HG02623 (cell line): Measurements from ENCODE around the gene UGT1A6.
"Not testable (repeated sequence)": the region's sequence is repeated elsewhere in the genome, so short reads cannot be mapped to it uniquely, and the experiment has no call there.

ENCODE experiments used
- ATAC-seq: cut with Tn5 transposase; IDR thresholded peaks from one replicate; pipeline ENCODE4 v1.9.1; 2021; ENCODE audit warnings: moderate library complexity; ENCODE audit not compliant: unreplicated experiment

UGT1A6 gene

DNA sequence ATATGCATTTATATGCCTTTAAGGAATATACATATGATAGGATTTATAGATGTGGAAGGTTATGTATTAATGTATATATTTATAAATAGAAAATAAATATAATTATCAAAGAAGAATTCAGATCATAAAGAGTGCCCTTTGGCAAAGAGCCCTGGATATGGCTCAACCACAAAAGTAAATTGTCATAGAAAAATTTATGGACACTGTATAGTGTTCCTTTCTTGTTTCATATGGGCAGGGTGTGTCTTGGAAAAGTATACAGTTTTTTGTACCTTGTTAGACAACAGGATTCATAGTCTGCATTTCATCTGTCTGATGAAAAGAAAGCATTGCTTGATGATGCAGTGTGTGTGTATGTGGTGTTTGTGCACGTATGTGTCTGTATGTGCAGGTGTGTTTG lies 8.1 kb upstream of the UGT1A6 start:
- ATAC-seq, result no peak

DNA sequence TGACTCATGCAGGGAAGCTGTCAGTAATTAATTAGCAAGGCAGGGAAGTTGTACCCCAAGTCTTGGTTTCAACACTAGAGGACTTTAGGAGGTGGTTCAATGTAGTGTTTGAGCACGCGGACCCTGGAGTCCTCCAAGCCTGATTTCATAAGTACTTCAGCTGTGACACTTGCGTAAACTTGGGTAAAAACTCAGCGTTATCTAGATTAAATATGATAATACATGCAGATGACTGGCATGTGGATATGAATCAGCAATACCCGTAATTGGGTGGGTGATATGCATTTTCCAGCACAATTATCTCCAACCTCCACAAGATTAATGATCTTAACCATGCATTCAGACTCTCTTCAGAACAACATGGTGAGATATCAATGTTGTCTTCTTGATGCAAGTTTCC lies 5.8 kb upstream of the UGT1A6 start:
- ATAC-seq, result no peak

DNA sequence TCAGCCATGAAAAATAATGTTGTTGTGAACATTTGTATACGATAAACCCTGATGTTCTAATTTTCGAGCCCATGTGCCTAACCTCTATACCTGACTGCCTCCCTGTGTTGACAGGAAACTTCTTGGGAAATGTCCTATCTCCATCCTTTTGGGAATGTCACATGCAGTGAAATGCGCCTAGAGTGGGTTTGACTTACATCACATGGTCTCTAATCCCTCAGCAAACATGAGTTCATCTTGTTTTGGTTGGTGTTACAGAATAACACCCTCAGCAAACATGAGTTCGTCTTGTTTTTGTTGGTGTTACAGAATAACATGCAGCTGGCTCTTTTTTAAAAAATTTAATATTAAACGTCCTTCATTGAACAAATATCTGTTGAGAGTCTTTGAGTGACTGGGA lies 4.3 kb upstream of the UGT1A6 start:
- no peak for ATAC-seq

DNA sequence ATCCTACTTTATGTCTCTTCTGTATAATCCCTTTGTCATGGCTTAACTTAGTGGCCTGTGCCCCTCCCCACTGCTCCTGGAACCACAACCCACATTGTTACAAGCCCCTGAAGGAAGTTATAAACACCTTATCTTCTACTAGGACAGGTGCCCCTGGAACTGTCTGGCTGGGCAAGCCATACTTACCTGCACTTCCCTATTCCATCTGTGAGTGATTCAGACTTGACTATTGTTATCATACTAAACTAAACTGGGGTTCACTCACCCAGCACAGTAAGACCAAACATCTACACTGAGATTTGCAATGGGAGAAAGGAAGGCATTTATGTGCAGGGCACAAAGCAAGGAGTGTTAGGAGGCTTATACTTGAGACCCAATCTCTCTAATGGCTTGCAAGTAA lies 3.7 kb upstream of the UGT1A6 start:
- no peak for ATAC-seq

DNA sequence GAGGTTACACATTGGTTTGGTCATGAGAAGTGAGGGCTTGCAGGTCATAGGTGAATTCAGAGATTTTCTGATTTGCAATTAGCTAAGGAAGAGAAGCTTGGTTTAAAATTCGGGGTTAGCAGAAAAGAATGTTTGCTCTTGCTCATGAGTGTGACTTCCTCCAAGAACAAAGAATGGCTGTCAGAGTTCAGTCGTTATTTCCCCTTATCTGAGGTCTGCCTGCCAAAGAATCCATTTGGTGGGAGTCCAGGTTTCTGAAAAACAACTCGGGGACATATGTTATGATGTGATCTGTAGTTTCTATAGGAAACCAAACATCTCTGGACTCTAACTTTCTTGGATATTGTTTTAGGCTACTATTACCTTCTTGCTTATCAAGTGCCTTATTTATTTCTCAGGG lies 3.2 kb upstream of the UGT1A6 start:
- ATAC-seq, result no peak

DNA sequence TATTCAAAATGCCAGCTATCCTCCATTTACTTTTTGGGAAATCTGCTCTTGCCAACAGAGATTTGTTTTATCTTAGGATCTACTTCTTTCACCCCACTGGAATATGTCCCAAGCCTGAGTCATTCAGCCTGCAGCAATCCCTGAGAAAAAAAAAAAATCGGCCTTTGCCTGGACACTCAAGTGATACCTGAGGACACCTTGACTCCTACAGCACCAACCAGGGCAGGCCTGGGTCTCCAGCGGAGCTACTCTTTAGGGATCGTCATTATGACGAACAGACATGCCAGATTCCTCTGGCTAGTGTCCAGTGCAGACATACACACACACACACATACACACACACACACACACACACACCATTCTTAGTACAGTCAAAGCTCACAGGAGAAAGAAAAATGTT lies 2.2 kb upstream of the UGT1A6 start:
- no peak for ATAC-seq

DNA sequence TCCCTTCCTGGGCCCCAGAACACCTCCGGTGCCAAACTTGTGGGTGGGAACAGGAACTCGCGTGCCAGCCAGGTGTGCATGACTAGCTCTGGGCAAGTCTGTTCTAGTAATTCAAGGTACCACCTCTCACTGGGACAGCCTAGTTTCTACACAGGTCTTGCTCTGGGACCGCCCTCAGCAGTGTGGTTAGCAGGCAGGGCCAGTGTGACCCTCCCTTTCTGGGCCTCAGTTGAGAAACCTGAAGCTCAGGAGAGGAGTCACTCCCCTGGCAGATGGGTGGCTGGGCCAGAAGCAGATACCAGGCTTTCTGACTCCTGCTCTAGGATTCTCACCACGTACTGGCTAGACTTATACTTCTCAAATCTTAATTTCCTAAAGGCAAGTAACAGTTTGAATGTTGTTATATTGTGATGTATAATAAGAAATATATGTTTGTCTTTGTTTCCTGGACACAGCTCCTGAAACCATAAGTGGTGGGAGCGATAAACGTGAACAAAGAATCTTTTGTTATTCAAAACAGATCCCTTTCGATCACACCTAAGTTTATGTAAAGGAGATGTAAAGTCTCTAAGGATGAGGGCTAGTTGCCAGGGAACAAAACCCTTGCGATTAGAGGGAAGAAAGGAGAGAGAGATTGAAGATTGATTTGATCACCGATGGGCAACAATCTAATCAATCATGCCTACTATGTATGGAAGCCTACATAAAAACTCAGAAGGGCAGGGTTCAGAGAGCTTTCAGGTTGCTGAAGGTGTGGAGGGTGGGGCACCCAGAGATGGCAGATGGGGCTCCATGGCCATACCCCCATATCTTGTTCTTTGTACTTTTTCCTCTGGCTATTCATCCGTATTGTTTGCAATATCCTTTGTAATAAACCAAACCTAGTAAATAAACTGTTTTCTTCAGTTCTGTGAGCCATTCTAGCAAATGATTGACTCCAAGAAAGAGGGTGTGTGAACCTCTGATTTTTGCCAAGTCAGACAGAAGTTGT lies 952 bp upstream of the UGT1A6 start:
- ATAC-seq, result no peak

DNA sequence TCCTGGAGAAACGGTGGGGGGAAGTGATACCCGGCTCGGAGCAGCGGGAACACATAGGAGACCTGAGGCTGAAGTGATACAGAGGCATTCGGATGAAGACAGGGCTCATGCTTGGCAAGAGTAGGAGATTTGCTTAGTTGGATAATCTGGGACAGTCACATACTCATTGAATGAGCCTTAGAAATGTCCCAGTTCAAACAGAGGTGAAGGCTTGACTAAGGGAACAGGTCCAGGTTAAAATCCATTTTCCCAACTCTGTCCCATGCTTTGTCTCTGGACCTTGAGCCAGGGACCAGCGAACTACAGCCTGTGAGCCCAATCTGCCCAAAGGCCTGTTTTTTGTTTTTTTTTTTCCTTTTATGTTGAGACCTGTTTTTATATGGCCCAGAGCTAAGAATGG lies 1.3 kb downstream of the UGT1A6 start:
- ATAC-seq, result no peak

DNA sequence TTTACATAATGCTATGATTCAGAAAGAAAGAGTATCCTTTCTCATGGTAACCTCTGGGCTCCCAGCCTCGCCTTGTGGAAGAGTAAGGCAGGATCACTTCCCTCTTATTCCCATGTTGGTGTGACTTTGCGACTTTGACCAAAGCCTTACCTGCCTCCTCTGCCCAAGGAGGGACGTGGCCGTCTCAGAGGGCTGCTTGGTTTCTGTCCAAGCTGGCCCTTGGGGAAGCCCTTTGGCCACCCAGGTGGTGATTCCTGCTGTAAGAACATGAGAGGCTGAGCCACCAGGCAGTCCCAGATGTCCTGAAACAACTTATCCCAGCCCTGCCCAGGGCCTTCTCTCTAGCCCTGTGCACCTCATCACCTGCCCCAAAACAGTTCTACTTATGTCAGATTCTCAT lies 6.0 kb downstream of the UGT1A6 start:
- no peak for ATAC-seq

DNA sequence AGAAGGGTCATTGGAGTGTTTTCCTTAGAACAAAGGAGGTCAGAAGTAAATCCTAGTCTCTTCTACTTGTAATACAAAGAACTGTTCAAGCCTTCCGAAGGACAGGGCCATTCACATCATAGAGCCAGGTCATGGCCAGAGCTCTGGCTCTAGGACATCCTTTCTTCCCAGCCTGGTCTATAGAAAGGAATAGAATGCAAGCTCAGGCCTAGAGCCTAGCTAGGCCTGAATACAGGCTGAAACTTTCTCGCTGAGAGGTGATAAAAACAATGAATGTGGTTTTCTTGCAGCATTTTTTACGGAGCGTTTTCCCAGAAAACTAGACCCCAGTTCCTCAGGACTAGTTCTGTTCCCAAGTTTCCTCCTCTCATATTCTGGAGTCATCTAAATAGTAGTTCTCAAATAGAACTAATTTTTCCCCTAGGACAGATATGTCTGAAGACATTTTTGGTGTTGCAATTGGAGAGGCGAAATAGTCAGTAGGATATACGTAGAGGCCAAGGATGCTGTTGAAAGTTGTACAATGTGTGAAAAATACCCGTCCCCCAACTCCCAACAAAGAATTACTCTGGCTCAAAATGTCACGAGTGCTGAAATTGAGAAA lies 6.8 kb downstream of the UGT1A6 start:
- no peak for ATAC-seq

DNA sequence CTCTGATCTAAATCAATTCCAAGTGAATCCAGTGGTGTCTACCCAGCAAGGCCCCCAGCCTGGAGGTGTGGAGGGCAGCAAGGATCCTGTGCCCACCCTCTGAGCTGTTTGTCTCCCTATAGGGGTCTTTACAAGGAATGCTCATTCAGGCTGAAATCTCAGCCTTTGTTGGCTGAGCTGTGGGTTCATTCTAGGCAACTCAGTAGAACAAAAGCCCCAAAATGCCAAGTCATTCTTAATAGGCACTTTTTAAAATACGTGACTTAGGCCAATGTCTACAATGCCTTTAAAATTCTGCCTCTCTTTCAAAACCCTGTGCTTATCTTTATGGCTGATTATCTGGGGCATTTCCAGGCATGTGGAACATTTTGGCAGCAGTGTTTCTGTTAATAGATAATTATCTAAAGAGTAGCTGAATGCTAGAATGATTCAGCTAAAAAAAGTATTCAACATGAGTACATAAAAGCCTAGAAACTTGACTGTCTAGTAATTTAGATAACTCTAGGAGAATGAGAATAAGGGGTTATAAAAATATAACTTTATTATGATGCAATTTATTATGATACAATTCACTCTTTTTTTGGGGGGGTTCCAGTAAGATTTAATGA lies 7.4 kb downstream of the UGT1A6 start:
- ATAC-seq, result no peak

DNA sequence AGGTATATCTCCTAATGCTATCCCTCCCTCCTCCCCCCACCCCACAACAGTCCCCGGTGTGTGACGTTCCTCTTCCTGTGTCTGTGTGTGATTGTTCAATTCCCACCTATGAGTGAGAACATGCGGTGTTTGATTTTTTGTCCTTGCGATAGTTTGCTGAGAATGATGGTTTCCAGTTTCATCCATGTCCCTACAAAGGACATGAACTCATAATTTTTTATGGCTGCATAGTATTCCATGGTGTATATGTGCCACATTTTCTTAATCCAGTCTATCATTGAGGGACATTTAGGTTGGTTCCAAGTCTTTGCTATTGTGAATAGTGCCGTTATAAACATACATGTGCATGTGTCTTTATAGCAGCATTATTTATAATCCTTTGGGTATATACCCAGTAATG lies 8.2 kb downstream of the UGT1A6 start:
- ATAC-seq, result not testable (repeated sequence)

DNA sequence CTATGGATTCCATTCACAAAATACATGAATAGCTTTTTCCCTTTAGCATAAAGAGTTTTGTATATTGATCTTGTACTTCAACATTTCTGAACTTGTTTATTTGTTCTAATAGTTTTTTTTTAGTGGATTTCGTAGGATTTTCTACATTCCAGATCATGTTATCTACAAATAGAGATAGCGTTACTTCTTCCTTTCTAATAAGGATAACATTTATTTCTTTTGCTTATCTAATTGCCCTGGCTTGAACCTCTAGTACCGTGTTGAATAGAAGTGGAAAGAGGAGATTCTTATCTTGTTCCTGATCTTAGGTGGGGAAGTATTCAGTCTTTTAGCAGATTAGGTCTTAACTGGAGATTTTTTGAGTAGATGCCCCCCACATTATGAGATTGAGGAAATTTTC lies 9.5 kb downstream of the UGT1A6 start:
- no peak for ATAC-seq

DNA sequence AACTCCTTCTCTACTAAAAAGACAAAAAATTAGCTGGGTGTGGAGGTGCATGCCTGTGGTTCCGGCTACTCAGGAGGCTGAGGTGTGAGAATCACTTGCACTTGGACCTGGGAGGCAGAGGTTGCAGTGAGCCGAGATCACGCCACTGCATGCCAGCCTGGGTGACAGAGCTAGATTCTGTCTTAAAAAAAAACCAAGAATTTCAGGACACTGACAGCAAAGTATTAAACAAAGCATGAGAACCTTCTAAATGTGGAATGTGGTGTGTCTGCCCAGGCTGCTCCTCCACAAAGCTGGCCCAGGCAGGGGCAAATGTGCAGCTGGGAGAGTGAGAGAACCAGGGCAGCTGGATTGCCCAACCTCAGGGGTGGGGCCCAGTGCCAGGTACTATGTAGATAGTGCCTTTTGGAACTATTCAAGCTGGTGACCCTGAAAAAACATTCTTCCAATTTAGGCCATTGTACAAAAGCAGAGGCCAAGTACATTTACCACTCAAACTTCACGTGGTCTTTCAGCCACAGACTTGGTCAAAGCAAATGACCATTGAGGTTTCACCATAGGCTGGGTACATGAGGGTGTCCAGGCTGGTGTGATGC lies 13.3 kb downstream of the UGT1A6 start:
- no peak for ATAC-seq

DNA sequence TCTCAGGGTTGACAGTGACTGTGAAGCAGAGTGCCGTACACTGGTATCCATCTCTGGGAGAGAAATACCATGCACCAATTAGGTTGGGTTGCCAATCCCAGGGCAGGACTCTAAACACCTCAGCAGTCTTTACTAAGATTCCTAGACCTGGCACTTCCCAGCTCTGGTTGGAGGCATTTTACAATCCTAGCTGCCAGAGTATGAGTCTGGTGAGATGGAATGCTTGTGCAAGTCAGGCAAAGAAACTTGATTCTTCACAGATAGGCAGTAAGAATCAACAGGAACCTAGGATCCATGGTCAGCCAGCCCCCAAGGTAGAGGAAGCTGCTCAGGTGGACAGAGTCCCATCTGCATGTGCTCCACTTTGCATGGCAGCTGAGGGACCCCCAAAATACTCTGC lies 14.0 kb downstream of the UGT1A6 start:
- ATAC-seq, result no peak

DNA sequence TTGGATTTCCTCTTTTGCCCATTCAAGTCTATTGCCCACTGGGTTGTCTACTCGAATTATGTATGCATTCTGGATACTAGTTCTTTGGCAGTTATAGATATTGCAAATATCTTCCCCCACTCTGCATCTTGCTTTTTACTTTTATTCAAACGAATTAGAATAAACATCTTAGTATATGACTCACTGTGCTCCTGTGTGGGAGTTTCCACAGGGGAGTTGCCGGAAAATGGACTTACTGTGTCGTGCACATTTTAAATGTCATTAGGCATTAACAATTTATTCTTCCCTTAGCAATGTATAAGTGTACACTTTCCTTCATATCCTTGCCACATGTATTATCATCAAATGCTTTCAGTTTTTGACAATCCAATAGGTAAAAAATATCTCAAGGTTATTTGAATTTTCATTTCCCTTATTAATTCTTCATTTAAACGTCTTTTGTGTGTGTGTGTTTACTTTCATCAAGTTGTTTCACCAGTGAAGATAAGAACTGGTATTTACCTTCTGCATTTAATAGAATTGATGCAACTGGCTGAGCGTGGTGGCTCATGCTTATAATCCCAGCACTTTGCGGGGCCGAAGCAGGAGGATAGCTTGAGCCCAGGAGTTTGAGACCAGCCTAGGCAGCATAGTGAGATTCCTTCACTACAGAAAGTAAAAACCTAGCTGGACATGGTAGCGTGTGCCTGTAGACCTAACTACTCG lies 15.4 kb downstream of the UGT1A6 start:
- ATAC-seq, result no peak

DNA sequence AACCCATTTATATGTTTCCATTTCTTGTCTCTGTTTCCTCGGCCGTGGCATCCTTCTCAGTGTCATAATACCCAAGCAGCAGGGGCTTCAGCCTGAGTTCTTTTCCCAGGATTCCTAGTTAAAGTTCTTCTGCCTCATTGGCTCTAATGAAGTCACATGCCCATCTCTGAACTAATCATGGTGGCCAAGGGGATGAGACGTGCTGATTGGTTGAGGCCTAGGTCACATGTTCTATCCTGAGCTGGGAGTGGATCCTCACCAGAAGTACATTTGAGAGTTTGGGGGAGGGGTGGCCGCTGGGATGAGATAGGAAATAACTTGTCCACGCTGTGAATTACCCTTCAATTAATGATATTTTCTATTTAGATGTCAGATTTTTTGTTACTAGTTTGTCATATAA lies 16.3 kb downstream of the UGT1A6 start:
- ATAC-seq, result no peak

DNA sequence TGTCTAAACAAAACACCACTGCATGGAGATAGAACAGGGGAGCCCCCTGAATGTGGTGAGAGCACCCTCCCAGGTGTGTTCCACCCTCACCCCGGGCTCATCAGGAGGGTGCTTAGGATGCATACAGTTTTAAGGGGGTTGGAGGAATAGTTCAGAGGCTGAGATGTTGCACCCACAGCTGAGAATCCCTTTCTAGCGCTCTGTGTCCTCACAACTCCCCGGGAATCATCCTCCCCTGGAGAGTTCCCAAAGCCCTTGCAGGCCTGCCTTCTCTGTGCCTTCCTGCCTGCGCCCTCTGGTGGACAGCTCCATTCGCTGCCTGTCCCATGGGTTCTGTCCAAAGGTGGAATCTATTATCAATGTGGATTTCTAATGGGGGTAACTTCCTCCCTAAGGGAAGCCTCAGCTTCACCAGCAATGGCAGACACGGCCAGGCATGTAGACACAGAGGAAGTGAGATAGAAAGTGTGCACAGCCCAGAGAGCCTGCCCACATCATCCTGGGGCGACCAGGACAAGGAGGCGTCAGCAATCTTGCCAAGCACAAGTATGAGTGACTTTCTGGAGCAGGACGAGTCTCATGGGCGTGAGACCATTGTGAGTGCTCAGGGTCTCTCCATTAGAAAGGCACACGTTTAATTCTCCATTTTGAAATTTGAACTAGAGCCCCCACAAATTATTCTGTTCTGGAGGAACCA lies 18.8 kb downstream of the UGT1A6 start:
- ATAC-seq, result no peak

DNA sequence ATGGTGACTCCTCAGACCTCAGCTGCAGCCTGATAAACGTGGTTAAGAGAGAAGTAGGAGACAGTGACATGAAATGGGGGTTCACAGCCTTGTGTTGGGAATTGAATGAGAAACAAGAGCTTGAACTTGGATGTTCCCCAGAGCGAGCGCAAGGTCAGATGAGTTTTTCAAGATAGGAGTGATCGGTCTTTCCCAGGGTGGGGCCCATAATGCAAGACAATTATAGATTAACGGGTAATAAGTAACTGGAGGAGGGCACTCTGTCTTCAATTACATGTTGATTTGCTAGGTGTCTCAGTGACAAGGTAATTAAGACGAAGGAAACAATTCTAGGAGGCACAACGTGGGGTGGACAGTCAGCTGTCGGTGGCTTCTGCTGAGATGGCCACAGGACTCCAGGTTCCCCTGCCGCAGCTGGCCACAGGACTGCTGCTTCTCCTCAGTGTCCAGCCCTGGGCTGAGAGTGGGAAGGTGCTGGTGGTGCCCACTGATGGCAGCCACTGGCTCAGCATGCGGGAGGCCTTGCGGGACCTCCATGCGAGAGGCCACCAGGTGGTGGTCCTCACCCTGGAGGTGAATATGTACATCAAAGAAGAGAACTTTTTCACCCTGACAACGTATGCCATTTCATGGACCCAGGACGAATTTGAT lies 20.0 kb downstream of the UGT1A6 start, which contains the start of gene UGT1A5:
TSS of gene UGT1A5 (plus strand) at position 297 of the 651 bp plus-strand sequence. CDS start at position 382, 85 bp downstream.
- no peak for ATAC-seq

DNA sequence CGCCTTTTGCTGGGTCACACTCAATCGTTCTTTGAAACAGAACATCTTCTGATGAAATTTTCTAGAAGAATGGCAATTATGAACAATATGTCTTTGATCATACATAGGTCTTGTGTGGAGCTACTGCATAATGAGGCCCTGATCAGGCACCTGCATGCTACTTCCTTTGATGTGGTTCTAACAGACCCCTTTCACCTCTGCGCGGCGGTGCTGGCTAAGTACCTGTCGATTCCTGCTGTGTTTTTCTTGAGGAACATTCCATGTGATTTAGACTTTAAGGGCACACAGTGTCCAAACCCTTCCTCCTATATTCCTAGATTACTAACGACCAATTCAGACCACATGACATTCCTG lies 20.5 kb downstream of the UGT1A6 start:
- no peak for ATAC-seq
